IPS DF 19.7 (cell line): ENCODE data around the gene DIP2C.
"Not testable (repeated sequence)": the region's sequence is repeated elsewhere in the genome, so short reads cannot be mapped to it uniquely, and the experiment has no call there.

Source experiments
- DNase-seq: peaks from one replicate; pipeline ENCODE4 v3.0.0-alpha.2; 2013; ENCODE audit warnings: low read depth, low spot score

Gene DIP2C

GRCh38 chr10:306007-306674, 383.3 kb downstream of the DIP2C start:
- DNase-seq = no peak

- no peak for DNase-seq
Measured at GRCh38 chr10:305034-305433, 384.4 kb downstream of the DIP2C start.

GRCh38 chr10:301536-301935, 387.9 kb downstream of the DIP2C start:
- no peak for DNase-seq

GRCh38 chr10:300580-300979, 388.9 kb downstream of the DIP2C start:
- not testable (repeated sequence) for DNase-seq

- DNase-seq = no peak
Measured at GRCh38 chr10:299969-300368, 389.5 kb downstream of the DIP2C start.

- no peak for DNase-seq
Measured at GRCh38 chr10:299512-299911, 390.0 kb downstream of the DIP2C start.

- DNase-seq = no peak
Measured at GRCh38 chr10:298033-298432, 391.4 kb downstream of the DIP2C start.

- DNase-seq = no peak
Measured at GRCh38 chr10:297567-297966, 391.9 kb downstream of the DIP2C start.

GRCh38 chr10:293636-294035, 395.8 kb downstream of the DIP2C start:
- DNase-seq = no peak

- DNase-seq = no peak
Measured at GRCh38 chr10:290026-290725, 399.3 kb downstream of the DIP2C start.

- DNase-seq = no peak
Measured at GRCh38 chr10:289581-289980, 399.9 kb downstream of the DIP2C start.

- DNase-seq = no peak
Measured at GRCh38 chr10:288316-289200, 400.9 kb downstream of the DIP2C start.

- DNase-seq = peak; percentile 59
Measured at GRCh38 chr10:287814-288213, 401.7 kb downstream of the DIP2C start.

GRCh38 chr10:287026-287709, 402.3 kb downstream of the DIP2C start:
- no peak for DNase-seq

- no peak for DNase-seq
Measured at GRCh38 chr10:285216-285615, 404.3 kb downstream of the DIP2C start.

- DNase-seq = no peak
Measured at GRCh38 chr10:283916-284356, 405.5 kb downstream of the DIP2C start.

- no peak for DNase-seq
Measured at GRCh38 chr10:283140-283479, 406.4 kb downstream of the DIP2C start.

GRCh38 chr10:282294-283139, 407.0 kb downstream of the DIP2C start:
- DNase-seq = no peak

- DNase-seq = no peak
Measured at GRCh38 chr10:279655-280054, 409.8 kb downstream of the DIP2C start.

- DNase-seq = no peak
Measured at GRCh38 chr10:279232-279631, 410.2 kb downstream of the DIP2C start.

- DNase-seq = no peak
Measured at GRCh38 chr10:278707-279106, 410.8 kb downstream of the DIP2C start.
